NB4 (cell line): ENCODE results near the gene EPS15.

Experiments
- DNase-seq: peaks from one replicate; pipeline ENCODE4 v3.0.0; 2010; ENCODE audit warnings: low read depth
- H3K4me3 ChIP-seq: one replicate; pipeline ENCODE4 v1.5.1; 2011; ENCODE audit warnings: mild to moderate bottlenecking, low read depth, low read length, moderate library complexity
- MAX ChIP-seq: IDR thresholded peaks from 2 replicates; pipeline ENCODE4 v1.6.1; 2011; ENCODE audit warnings: low read depth, low read length
- MYC ChIP-seq: IDR thresholded peaks from 2 replicates; pipeline ENCODE4 v1.6.1; 2011; ENCODE audit warnings: low read depth, low read length
- POLR2A ChIP-seq: IDR thresholded peaks from 2 replicates; pipeline ENCODE4 v1.6.1; 2011; ENCODE audit warnings: mild to moderate bottlenecking; ENCODE audit not compliant: insufficient read length; ENCODE audit errors: extremely low read depth
- TF ChIP-seq, protein P1 (sequence below): IDR thresholded peaks from one replicate; pipeline ENCODE4 v1.5.1; 2012; ENCODE audit warnings: low read depth, low read length

The EPS15 gene

GRCh38 chr1:51558375-51558924 is 39.4 kb upstream of the EPS15 start:
- TF ChIP-seq MYC (no peak), POLR2A (no peak), MAX (no peak)
- TF ChIP-seq, protein P1, sequence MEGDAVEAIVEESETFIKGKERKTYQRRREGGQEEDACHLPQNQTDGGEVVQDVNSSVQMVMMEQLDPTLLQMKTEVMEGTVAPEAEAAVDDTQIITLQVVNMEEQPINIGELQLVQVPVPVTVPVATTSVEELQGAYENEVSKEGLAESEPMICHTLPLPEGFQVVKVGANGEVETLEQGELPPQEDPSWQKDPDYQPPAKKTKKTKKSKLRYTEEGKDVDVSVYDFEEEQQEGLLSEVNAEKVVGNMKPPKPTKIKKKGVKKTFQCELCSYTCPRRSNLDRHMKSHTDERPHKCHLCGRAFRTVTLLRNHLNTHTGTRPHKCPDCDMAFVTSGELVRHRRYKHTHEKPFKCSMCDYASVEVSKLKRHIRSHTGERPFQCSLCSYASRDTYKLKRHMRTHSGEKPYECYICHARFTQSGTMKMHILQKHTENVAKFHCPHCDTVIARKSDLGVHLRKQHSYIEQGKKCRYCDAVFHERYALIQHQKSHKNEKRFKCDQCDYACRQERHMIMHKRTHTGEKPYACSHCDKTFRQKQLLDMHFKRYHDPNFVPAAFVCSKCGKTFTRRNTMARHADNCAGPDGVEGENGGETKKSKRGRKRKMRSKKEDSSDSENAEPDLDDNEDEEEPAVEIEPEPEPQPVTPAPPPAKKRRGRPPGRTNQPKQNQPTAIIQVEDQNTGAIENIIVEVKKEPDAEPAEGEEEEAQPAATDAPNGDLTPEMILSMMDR = no peak
- no peak overlapping the region for H3K4me3 ChIP-seq
- DNase-seq = no peak

- no peak for DNase-seq
- no peak overlapping the region for H3K4me3 ChIP-seq
- TF ChIP-seq MYC (no peak), MAX (no peak), POLR2A (no peak)
- TF ChIP-seq, protein P1 = no peak
Observed at GRCh38 chr1:51557168-51557567, 38.1 kb upstream of the EPS15 start.

DNA sequence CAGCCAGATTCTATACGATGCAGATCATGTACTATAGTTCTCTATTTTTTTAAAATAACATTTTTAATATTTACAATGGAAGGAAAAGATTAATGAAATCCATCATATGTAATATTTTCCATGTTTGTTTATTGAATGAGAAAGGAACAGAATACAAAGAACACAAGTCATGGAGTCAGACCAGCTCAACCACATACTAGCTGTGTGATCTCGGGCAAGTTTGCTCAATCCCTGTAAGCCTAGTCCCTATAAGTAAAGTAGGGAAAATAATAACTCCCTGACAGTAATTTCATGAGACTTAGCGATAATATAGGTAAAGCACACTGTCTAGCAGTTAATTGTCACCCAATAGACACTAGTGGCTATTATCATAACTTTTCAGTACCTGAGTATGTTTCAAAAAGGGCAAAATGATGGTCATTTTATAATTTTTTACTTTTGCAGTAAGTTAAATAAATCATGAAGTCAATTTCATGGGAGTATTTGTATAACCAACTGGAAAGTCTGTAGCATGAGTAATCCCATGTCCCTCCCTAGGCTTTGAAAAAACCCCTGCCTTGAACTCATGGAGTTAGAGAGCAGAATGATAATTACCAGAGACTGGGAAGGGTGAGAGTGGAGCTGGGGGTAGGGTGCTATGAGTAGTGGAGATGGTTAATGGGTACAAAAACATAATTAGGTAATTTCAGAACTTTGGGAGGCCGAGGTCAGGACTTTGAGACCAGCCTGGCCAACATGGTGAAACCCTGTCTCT is 37.0 kb upstream of the EPS15 start:
- H3K4me3 ChIP-seq = no peak overlapping the region
- TF ChIP-seq MAX (no peak), POLR2A (no peak), MYC (no peak)
- TF ChIP-seq, protein P1 = no peak
- DNase-seq = no peak

GRCh38 chr1:51553911-51554310 is 34.8 kb upstream of the EPS15 start:
- H3K4me3 ChIP-seq = no peak overlapping the region
- DNase-seq = no peak
- TF ChIP-seq MAX = no peak
- no peak for TF ChIP-seq POLR2A
- TF ChIP-seq, protein P1 = no peak

- TF ChIP-seq POLR2A (no peak), MAX (no peak), MYC (no peak)
- TF ChIP-seq, protein P1 = no peak
- H3K4me3 ChIP-seq = no peak overlapping the region
- no peak for DNase-seq
Observed at GRCh38 chr1:51552929-51553807, 34.1 kb upstream of the EPS15 start.
